HG02840 (cell line): ENCODE results near the gene RHOXF2B.

Experiments used
- ATAC-seq: cut with Tn5 transposase; IDR thresholded peaks from one replicate; pipeline ENCODE4 v1.9.1; 2021; ENCODE audit warnings: mild to moderate bottlenecking, moderate library complexity, moderate number of reproducible peaks; ENCODE audit not compliant: unreplicated experiment, low FRiP score

The RHOXF2B gene

GRCh38 chrX:120022763-120023162 lies 54.7 kb downstream of the RHOXF2B start:
- no peak for ATAC-seq
